Peyer's patch (tissue), 4 donors: ENCODE measurements around the gene FCER1A. TPM values are rescaled to one million over a fixed set of nuclear protein-coding genes. Genes with fewer than 3 reads are reported as not detected.

Experiments
- DNase-seq, 3 donors: peaks; one replicate each; pipeline ENCODE4 v3.0.0-alpha.2; 2017 to 2019
- H3K27ac ChIP-seq, 4 donors: fragments of 200-600 bp; sonication (generic); one replicate each; pipeline ENCODE4 v1.5.1; 2016 to 2019
- H3K27me3 ChIP-seq, 2 donors: fragments of 200-600 bp; sonication (generic); one replicate each; pipeline ENCODE4 v1.5.1; 2019
- H3K36me3 ChIP-seq, 3 donors: fragments of 200-600 bp; sonication (generic); one replicate each; pipeline ENCODE4 v1.5.1; 2016 to 2019
- H3K4me1 ChIP-seq, 4 donors: fragments of 200-600 bp; sonication (generic); one replicate each; pipeline ENCODE4 v1.5.1; 2016 to 2019
- H3K4me3 ChIP-seq, 4 donors: fragments of 200-600 bp; sonication (generic); 1 replicate in 3 of 4; 2 replicates in 1 of 4; pipeline ENCODE4 v1.5.1; 2016 to 2019; ENCODE audit warnings: mild to moderate bottlenecking in 1 of 4
- H3K9me3 ChIP-seq, 4 donors: fragments of 200-600 bp; sonication (generic); one replicate each; pipeline ENCODE4 v1.5.1; 2016 to 2019; ENCODE audit warnings: mild to moderate bottlenecking in 1 of 4
- POLR2A ChIP-seq, 2 donors: fragments of 450-650 bp; IDR thresholded peaks; one replicate each; pipeline ENCODE4 v1.5.1; 2017; ENCODE audit warnings: antibody characterized with exemption in 2 of 2, mild to moderate bottlenecking in 2 of 2, moderate library complexity in 2 of 2
- total RNA-seq, 4 donors: library from RNA; depleted of rRNA; stranded (reverse); fragments of >200 nt; gene quantifications; one replicate each; pipeline ENCODE4 v1.1.0, GENCODE V29; 2016
- TF ChIP-seq, protein P1 (sequence below), 6 experiments: fragments of 450-650 bp in 4 of 6; fragments of 200-600 bp in 2 of 6; sonication (generic) in 1 of 6; IDR thresholded peaks; one replicate each; pipeline ENCODE4 v1.5.1; 2017 to 2019; ENCODE audit warnings: antibody characterized with exemption in 6 of 6, mild to moderate bottlenecking in 3 of 6, moderate library complexity in 1 of 6

The FCER1A gene
- 1 to 10 TPM in 1 of 4 donors, not detected in 3; 1.5 TPM for total RNA-seq

DNA sequence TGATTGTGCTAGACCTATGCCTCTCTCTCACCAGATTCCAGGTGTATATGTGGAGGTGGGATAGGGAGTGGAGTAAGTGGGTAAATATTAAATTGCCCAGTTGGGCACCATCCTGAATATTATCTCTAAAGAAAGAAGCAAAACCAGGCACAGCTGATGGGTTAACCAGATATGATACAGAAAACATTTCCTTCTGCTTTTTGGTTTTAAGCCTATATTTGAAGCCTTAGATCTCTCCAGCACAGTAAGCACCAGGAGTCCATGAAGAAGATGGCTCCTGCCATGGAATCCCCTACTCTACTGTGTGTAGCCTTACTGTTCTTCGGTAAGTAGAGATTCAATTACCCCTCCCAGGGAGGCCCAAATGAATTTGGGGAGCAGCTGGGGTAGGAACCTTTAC lies at the start of gene FCER1A:
TSS of gene FCER1A (plus strand) at position 242 of the 400 bp plus-strand sequence. CDS start at position 271, 29 bp downstream.
- Histone ChIP-seq H3K36me3 (no peaks in the 10 kb centered on the region), H3K4me3 (no peak within 1 kb of the TSS), H3K27me3 (no peaks in the 10 kb centered on the region), H3K4me1 (no peaks in the 10 kb centered on the region), H3K9me3 (no peaks in the 10 kb centered on the region), H3K27ac (no peak within 1 kb of the TSS)
- no peak for DNase-seq
- TF ChIP-seq, protein P1, sequence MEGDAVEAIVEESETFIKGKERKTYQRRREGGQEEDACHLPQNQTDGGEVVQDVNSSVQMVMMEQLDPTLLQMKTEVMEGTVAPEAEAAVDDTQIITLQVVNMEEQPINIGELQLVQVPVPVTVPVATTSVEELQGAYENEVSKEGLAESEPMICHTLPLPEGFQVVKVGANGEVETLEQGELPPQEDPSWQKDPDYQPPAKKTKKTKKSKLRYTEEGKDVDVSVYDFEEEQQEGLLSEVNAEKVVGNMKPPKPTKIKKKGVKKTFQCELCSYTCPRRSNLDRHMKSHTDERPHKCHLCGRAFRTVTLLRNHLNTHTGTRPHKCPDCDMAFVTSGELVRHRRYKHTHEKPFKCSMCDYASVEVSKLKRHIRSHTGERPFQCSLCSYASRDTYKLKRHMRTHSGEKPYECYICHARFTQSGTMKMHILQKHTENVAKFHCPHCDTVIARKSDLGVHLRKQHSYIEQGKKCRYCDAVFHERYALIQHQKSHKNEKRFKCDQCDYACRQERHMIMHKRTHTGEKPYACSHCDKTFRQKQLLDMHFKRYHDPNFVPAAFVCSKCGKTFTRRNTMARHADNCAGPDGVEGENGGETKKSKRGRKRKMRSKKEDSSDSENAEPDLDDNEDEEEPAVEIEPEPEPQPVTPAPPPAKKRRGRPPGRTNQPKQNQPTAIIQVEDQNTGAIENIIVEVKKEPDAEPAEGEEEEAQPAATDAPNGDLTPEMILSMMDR (IDR thresholded peaks at IDR 0.05): no peak
- no peak for TF ChIP-seq POLR2A (IDR thresholded peaks at IDR 0.05)

DNA sequence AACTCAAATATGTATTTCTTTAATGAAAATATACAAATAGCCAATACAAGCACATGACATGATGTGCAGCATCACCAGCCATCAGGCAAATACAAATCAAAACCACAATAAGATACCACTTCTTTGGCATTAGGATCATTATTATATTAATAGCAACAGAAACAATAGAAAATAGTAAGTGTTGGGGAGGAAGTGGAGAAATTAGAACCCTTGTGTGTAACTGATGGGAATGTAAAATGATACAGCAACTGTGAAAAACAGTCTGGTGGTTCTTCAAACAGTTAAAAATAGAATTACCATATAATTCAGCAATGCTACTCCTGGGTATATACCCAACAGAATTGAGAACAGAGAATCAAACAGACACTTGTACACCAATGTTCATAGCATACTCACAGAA lies 40.8 kb upstream of the FCER1A start:
- Histone ChIP-seq H3K27me3 (no peaks in the 10 kb centered on the region), H3K36me3 (no peaks in the 10 kb centered on the region), H3K27ac (no peak overlapping the region), H3K4me1 (no peaks in the 10 kb centered on the region), H3K4me3 (no peak overlapping the region), H3K9me3 (no peaks in the 10 kb centered on the region)
- no peak for TF ChIP-seq POLR2A (IDR thresholded peaks at IDR 0.05)
- TF ChIP-seq, protein P1 (IDR thresholded peaks at IDR 0.05): no peak
- DNase-seq: no peak

DNA sequence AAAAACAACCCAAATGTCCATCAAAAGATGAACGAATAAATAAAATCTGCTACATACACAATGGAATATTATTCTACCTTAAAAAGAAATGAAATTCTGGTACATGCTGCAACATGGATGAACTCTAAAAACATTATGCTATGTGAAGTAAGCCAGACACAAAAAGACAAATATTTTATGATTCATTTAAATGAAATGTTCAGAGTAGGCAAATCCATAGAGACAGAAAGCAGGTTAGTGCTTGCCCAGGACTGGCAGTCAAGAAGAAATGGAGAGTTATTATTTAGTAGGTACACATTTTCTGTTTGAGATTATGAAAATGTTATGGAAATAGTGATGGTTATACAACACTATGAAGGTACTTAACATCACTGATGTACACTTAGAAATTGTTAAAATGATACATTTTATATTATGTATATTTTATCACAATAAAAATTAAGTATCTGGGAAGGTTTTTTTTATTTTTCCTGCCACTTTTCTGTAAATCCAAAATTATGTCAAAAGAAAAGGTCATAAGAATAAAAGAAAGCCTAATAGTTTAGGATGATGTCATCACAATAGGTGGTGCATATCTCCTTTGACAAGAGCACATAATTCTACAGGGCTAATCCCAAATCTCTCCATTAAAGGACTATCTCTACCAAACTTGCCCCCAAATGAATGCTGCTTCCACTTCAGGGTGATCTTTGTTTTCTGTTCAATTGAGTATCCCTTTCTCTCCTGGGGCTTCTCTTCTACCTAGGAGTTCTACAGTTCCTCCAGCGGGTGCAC lies 40.2 kb upstream of the FCER1A start:
- H3K9me3 ChIP-seq: no peaks in the 10 kb centered on the region
- no peak for DNase-seq
- no peaks in the 10 kb centered on the region for H3K4me1 ChIP-seq
- no peaks in the 10 kb centered on the region for H3K27me3 ChIP-seq
- H3K4me3 ChIP-seq: no peak overlapping the region
- H3K36me3 ChIP-seq: no peaks in the 10 kb centered on the region
- H3K27ac ChIP-seq: no peak overlapping the region
- TF ChIP-seq POLR2A (IDR thresholded peaks at IDR 0.05): no peak
- TF ChIP-seq, protein P1 (IDR thresholded peaks at IDR 0.05): no peak

- TF ChIP-seq, protein P1 (IDR thresholded peaks at IDR 0.05): no peak
- TF ChIP-seq POLR2A (IDR thresholded peaks at IDR 0.05): no peak
- no peaks in the 10 kb centered on the region for H3K36me3 ChIP-seq
- H3K9me3 ChIP-seq: no peaks in the 10 kb centered on the region
- no peak overlapping the region for H3K27ac ChIP-seq
- no peak overlapping the region for H3K4me3 ChIP-seq
- no peaks in the 10 kb centered on the region for H3K27me3 ChIP-seq
- DNase-seq: no peak
- H3K4me1 ChIP-seq: no peaks in the 10 kb centered on the region
These were observed 35.3 kb upstream of the FCER1A start for GRCh38 chr1:159266832-159267231.

GRCh38 chr1:159274631-159275030 lies 27.5 kb upstream of the FCER1A start:
- TF ChIP-seq, protein P1 (IDR thresholded peaks at IDR 0.05): no peak
- TF ChIP-seq POLR2A (IDR thresholded peaks at IDR 0.05): no peak
- H3K9me3 ChIP-seq: no peaks in the 10 kb centered on the region
- peaks cover 0 to 9% (median 0%) of the 10 kb centered on the region in 4 donors for H3K4me1 ChIP-seq
- H3K4me3 ChIP-seq: no peak overlapping the region
- no peaks in the 10 kb centered on the region for H3K36me3 ChIP-seq
- no peak for DNase-seq
- H3K27me3 ChIP-seq: no peaks in the 10 kb centered on the region
- H3K27ac ChIP-seq: no peak overlapping the region
